GM10248 (cell line): ENCODE data around the gene KLF13.

Experiments
- CTCF ChIA-PET: fragments of 300-600 bp; sonication (Branson Sonifier 250); formaldehyde crosslinking; extraction: SDS; loops from one replicate; lab custom pipeline; 2021; ENCODE audit warnings: antibody characterized with exemption; lab: Yijun Ruan, JAX
- POLR2A ChIA-PET: fragments of 350-650 bp; sonication (Branson Sonifier 250); formaldehyde crosslinking; extraction: SDS; loops from one replicate; lab custom pipeline; 2020; ENCODE audit warnings: antibody characterized with exemption; lab: Yijun Ruan, JAX
- DNase-seq: peaks from one replicate; pipeline ENCODE4 v3.0.0; 2012; ENCODE audit errors: extremely low spot score
- CTCF ChIP-seq: IDR thresholded peaks from 2 replicates; pipeline ENCODE4 v1.5.1; 2012; ENCODE audit warnings: mild to moderate bottlenecking, low read depth; ENCODE audit errors: extremely low read depth, missing control alignments, control extremely low read depth

Gene KLF13

GRCh38 chr15:31367730-31368344 lies 41.2 kb downstream of the KLF13 start:
- DNase-seq, result no peak
- CTCF ChIA-PET, result interaction anchor here (1.0 to 5.8 kb wide), 10 partner anchors 10 to 123 kb away, joined by 3 to 47 read pairs (median 4); no protein-coding TSS in a partner anchor
- no peak for TF ChIP-seq CTCF
- POLR2A ChIA-PET, result no interaction called here

DNA sequence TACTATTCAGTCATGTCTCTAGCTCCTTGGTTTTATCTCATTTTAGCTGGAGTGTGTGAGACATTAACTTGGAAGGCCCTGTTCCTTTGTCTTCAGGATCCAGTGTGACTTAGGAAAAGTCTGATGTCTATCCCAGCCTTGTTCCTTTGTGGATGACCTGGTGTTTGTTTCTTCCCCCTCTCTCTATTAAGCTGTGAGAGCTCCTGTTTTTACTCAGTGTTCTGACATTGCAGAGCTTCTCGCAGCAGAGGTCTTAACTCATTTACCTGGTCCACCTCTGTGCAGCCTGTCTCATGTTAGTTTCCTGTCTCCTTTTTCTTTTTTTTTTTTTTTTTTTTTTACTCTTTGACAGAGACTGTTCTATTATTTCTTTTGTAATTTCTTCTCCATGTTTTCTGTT lies 43.1 kb downstream of the KLF13 start:
- ChIA-PET CTCF (interaction anchor here (1.2 to 5.7 kb wide), 2 partner anchors 13 to 67 kb away, joined by 3 to 47 read pairs; no protein-coding TSS in a partner anchor), POLR2A (interaction anchor here (0.7 kb wide), 1 partner anchor 104 kb away, joined by 3 read pairs; no protein-coding TSS in a partner anchor)
- TF ChIP-seq CTCF, result no peak
- no peak for DNase-seq

DNA sequence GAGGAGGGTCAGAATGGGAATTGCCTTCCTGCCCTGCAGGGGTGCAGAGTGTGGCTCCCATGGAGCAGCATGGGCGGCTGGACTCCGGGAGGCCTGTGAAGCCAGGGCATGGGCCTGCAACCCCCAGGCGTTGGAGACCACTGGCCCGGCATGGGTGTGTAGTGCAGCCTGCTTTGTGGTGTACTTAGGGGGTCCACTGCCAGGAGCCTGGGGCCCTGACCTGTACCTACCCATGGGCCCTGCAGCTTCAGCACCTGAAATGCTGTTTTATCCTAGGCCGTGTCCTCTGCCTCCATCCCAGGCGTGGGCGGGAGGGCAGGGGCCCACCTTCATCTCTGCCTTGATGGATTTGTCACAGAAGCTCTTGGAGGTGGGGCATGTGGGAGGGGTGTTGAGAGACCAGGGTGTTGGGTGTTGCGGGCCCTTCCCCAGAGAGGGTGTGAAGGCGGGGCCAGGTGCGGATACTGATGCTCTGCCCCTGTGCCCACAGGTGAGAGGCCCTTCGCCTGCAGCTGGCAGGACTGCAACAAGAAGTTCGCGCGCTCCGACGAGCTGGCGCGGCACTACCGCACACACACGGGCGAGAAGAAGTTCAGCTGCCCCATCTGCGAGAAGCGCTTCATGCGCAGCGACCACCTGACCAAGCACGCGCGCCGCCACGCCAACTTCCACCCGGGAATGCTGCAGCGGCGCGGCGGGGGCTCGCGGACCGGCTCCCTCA lies 45.0 kb downstream of the KLF13 start:
- no peak for DNase-seq
- ChIA-PET POLR2A (interaction anchor here (1.0 kb wide), 1 partner anchor 10 kb away, joined by 4 read pairs; no protein-coding TSS in a partner anchor), CTCF (interaction anchor here (1.5 kb wide), 1 partner anchor 10 kb away, joined by 3 read pairs; no protein-coding TSS in a partner anchor)
- TF ChIP-seq CTCF, result no peak

GRCh38 chr15:31372635-31373091 lies 46.0 kb downstream of the KLF13 start:
- no peak for TF ChIP-seq CTCF
- ChIA-PET CTCF (interaction anchor here (1.5 kb wide), 1 partner anchor 9 kb away, joined by 3 read pairs; no protein-coding TSS in a partner anchor), POLR2A (interaction anchor here (1.0 kb wide), 1 partner anchor 9 kb away, joined by 4 read pairs; no protein-coding TSS in a partner anchor)
- no peak for DNase-seq

- POLR2A ChIA-PET, result interaction anchor here (1.0 kb wide), 1 partner anchor 8 kb away, joined by 4 read pairs; no protein-coding TSS in a partner anchor
- DNase-seq, result no peak
- CTCF ChIA-PET, result no interaction called here
- TF ChIP-seq CTCF, result no peak
These were observed 46.6 kb downstream of the KLF13 start for GRCh38 chr15:31373096-31373865.

DNA sequence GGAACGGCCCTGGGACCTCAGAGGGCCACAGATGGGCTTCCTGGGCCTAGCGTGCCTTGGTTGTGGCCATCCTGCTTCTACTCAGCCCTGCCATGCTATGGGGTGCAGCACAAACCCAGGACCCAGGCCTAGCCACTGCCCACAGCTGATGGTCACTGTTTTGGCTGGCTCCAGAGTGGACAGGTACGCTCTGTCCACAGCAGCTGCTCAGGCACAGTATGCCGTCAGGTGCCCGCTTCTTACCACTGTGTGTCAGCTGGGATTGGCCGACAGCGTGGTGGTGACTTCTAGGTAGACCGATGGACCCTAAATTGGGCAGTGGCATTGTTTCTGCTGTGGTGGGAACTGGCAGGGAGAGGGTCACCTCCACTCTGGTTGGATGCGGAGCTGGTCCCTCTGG lies 47.3 kb downstream of the KLF13 start:
- TF ChIP-seq CTCF, result no peak
- CTCF ChIA-PET, result no interaction called here
- POLR2A ChIA-PET, result no interaction called here
- no peak for DNase-seq
